IMR-90 (cell line): ENCODE results near the gene SLC44A1. TPM values are rescaled to one million over a fixed set of nuclear protein-coding genes. Genes with fewer than 3 reads are reported as not detected.
A peak's percentile ranks its signal among the peaks of the same experiment; 100 is the strongest.

Experiments
- ATAC-seq: fragments of 200-7000 bp; cut with Tn5 transposase; 2 replicates; pipeline ENCODE4 v1.9.1; 2020; ENCODE audit warnings: low read depth, mild to moderate bottlenecking, moderate library complexity
- BruUV-seq: library from RNA; stranded (reverse); fragments of 400-500 nt; replicated peaks from 2 replicates; lab custom pipeline; 2021; lab: Mats Ljungman, UMichigan
- CTCF ChIA-PET: fragments of 300-600 bp; formaldehyde crosslinking; extraction: SDS; loops from one replicate; lab custom pipeline; 2021; ENCODE audit warnings: antibody characterized with exemption; lab: Yijun Ruan, JAX
- POLR2A ChIA-PET: fragments of 300-600 bp; sonication (Branson Sonifier 250); formaldehyde crosslinking; loops from one replicate; lab custom pipeline; 2022; ENCODE audit warnings: antibody characterized with exemption; ENCODE audit not compliant: unreplicated experiment; lab: Charles Lee
- DNase-seq: peaks from one replicate; pipeline ENCODE4 v3.0.0; 2013
- H2AFZ ChIP-seq: replicated peaks from 2 replicates; pipeline ENCODE3; 2013; ENCODE audit warnings: low read length, mild to moderate bottlenecking; ENCODE audit not compliant: poor library complexity
- H2AK5ac ChIP-seq: 2 replicates; pipeline ENCODE4 v1.6.1; 2013; ENCODE audit warnings: low read depth, low read length, inconsistent platforms
- H2AK9ac ChIP-seq: replicated peaks from 2 replicates; pipeline ENCODE3; 2013; ENCODE audit warnings: mild to moderate bottlenecking, low read depth, low read length, moderate library complexity; ENCODE audit not compliant: poor library complexity
- H2BK120ac ChIP-seq: 2 replicates; pipeline ENCODE4 v1.6.1; 2013; ENCODE audit warnings: low read depth, low read length, inconsistent platforms
- H2BK15ac ChIP-seq: 3 replicates; pipeline ENCODE4 v1.6.1; 2013; ENCODE audit warnings: low read depth, low read length, inconsistent platforms
- H2BK20ac ChIP-seq: 2 replicates; pipeline ENCODE4 v1.6.1; 2013; ENCODE audit warnings: low read depth, mild to moderate bottlenecking, inconsistent platforms, low read length, moderate library complexity
- H2BK5ac ChIP-seq: 2 replicates; pipeline ENCODE4 v1.6.1; 2013; ENCODE audit warnings: mild to moderate bottlenecking, low read depth, low read length, inconsistent platforms; ENCODE audit not compliant: poor library complexity, severe bottlenecking
- H3K14ac ChIP-seq: replicated peaks from 2 replicates; pipeline ENCODE4 v1.6.1; 2013; ENCODE audit warnings: low read depth, low read length, inconsistent platforms
- H3K18ac ChIP-seq: 2 replicates; pipeline ENCODE4 v1.6.1; 2013; ENCODE audit warnings: low read depth, low read length, control low read depth
- H3K23ac ChIP-seq: 2 replicates; pipeline ENCODE4 v1.6.1; 2013; ENCODE audit warnings: low read depth, low read length, inconsistent platforms
- H3K27ac ChIP-seq: 2 replicates; pipeline ENCODE4 v1.5.1; 2013; ENCODE audit warnings: mild to moderate bottlenecking, control low read depth, low read length; ENCODE audit not compliant: insufficient read depth
- H3K27me3 ChIP-seq: 2 replicates; pipeline ENCODE4 v1.6.1; 2013; ENCODE audit warnings: low read length; ENCODE audit not compliant: control insufficient read depth, insufficient read depth
- H3K36me3 ChIP-seq: 2 replicates; pipeline ENCODE4 v1.6.1; 2013; ENCODE audit warnings: low read length, mixed read lengths; ENCODE audit not compliant: control insufficient read depth, insufficient read depth
- H3K4ac ChIP-seq: 2 replicates; pipeline ENCODE4 v1.6.1; 2013; ENCODE audit warnings: low read depth, low read length, inconsistent platforms
- H3K4me1 ChIP-seq: 2 replicates; pipeline ENCODE4 v1.6.1; 2013; ENCODE audit warnings: low read length, mixed read lengths; ENCODE audit not compliant: control insufficient read depth, insufficient read depth
- H3K4me2 ChIP-seq: 2 replicates; pipeline ENCODE4 v1.6.1; 2013; ENCODE audit warnings: low read depth, mild to moderate bottlenecking, control low read depth, low read length, moderate library complexity
- H3K4me3 ChIP-seq: 2 replicates; pipeline ENCODE4 v1.5.1; 2013; ENCODE audit warnings: low read depth, mild to moderate bottlenecking, control low read depth, low read length, moderate library complexity; ENCODE audit not compliant: insufficient read depth
- H3K56ac ChIP-seq: 2 replicates; pipeline ENCODE4 v1.6.1; 2013; ENCODE audit warnings: low read length, inconsistent platforms; ENCODE audit not compliant: insufficient read depth; ENCODE audit errors: extremely low read depth
- H3K79me1 ChIP-seq, 2 experiments: 2 replicates each; pipeline ENCODE4 v1.6.1; 2013; ENCODE audit warnings: low read length in 2 of 2, inconsistent platforms in 1 of 2, low read depth in 1 of 2
- H3K9ac ChIP-seq: 2 replicates; pipeline ENCODE4 v1.6.1; 2013; ENCODE audit warnings: low read depth, low read length, control low read depth
- H3K9me1 ChIP-seq: 2 replicates; pipeline ENCODE4 v1.6.1; 2013; ENCODE audit warnings: low read length, inconsistent platforms; ENCODE audit not compliant: insufficient read depth
- H3K9me3 ChIP-seq: 2 replicates; pipeline ENCODE4 v1.6.1; 2013; ENCODE audit warnings: low read length; ENCODE audit not compliant: control insufficient read depth, insufficient read depth
- H4K20me1 ChIP-seq: 2 replicates; pipeline ENCODE4 v1.6.1; 2013; ENCODE audit warnings: low read length, inconsistent platforms; ENCODE audit not compliant: insufficient read depth
- H4K5ac ChIP-seq: 2 replicates; pipeline ENCODE4 v1.6.1; 2013; ENCODE audit warnings: mild to moderate bottlenecking, low read depth, low read length, control low read depth
- H4K8ac ChIP-seq, 2 experiments: 2 replicates each; pipeline ENCODE4 v1.6.1; 2013; ENCODE audit warnings: low read depth in 2 of 2, low read length in 2 of 2, control low read depth in 1 of 2, inconsistent platforms in 1 of 2
- H4K91ac ChIP-seq: 2 replicates; pipeline ENCODE4 v1.6.1; 2013; ENCODE audit warnings: low read depth, low read length, inconsistent platforms; ENCODE audit not compliant: insufficient read depth
- BHLHE40 ChIP-seq: fragments of 150-350 bp; IDR thresholded peaks from 2 replicates; pipeline ENCODE4 v1.6.1; 2016; ENCODE audit warnings: mild to moderate bottlenecking, low read depth, low read length
- CEBPB ChIP-seq: IDR thresholded peaks from 2 replicates; pipeline ENCODE4 v1.6.1; 2012; ENCODE audit warnings: low read depth, low read length, improper control_type of control experiment
- CHD1 ChIP-seq: IDR thresholded peaks from 2 replicates; pipeline ENCODE4 v1.6.1; 2012; ENCODE audit warnings: low read depth, low read length, improper control_type of control experiment
- FOS ChIP-seq: fragments of 150-350 bp; IDR thresholded peaks from 2 replicates; pipeline ENCODE4 v1.6.1; 2016; ENCODE audit warnings: low read depth, low read length
- MAFK ChIP-seq: IDR thresholded peaks from 2 replicates; pipeline ENCODE4 v1.6.1; 2012; ENCODE audit warnings: low read depth, low read length, improper control_type of control experiment
- MAZ ChIP-seq: IDR thresholded peaks from 2 replicates; pipeline ENCODE4 v1.6.1; 2012; ENCODE audit warnings: low read depth, mild to moderate bottlenecking, low read length, improper control_type of control experiment, moderate library complexity, borderline replicate concordance
- MXI1 ChIP-seq: IDR thresholded peaks from 2 replicates; pipeline ENCODE4 v1.6.1; 2012; ENCODE audit warnings: low read depth, mild to moderate bottlenecking, low read length, moderate library complexity, borderline replicate concordance
- NFE2L2 ChIP-seq: fragments of 150-350 bp; IDR thresholded peaks from 2 replicates; pipeline ENCODE4 v1.6.1; 2016; ENCODE audit warnings: low read depth, mild to moderate bottlenecking, low read length
- POLR2A ChIP-seq: IDR thresholded peaks from 2 replicates; pipeline ENCODE4 v1.6.1; 2012; ENCODE audit warnings: mild to moderate bottlenecking, low read depth, low read length
- RAD21 ChIP-seq: IDR thresholded peaks from 2 replicates; pipeline ENCODE4 v1.6.1; 2012; ENCODE audit warnings: low read length, improper control_type of control experiment
- RCOR1 ChIP-seq: IDR thresholded peaks from 2 replicates; pipeline ENCODE4 v1.6.1; 2012; ENCODE audit warnings: mild to moderate bottlenecking, low read length, improper control_type of control experiment; ENCODE audit not compliant: insufficient replicate concordance
- RFX5 ChIP-seq: IDR thresholded peaks from 2 replicates; pipeline ENCODE4 v1.8.0; 2012; ENCODE audit warnings: low read depth, mild to moderate bottlenecking, low read length, moderate library complexity
- SMC3 ChIP-seq: fragments of 150-350 bp; IDR thresholded peaks from 2 replicates; pipeline ENCODE4 v1.6.1; 2016; ENCODE audit warnings: low read depth, mild to moderate bottlenecking, antibody characterized with exemption, low read length, moderate library complexity
- USF2 ChIP-seq: fragments of 150-350 bp; IDR thresholded peaks from 2 replicates; pipeline ENCODE4 v1.6.1; 2017; ENCODE audit warnings: mild to moderate bottlenecking, antibody characterized with exemption, low read length, low read depth
- WGBS, 2 experiments: methylation state at CpG; one replicate each; pipeline versions ENCODE4 v1.1.5 to v1.1.7; 2013; ENCODE audit warnings: missing lambda C conversion rate in 2 of 2; ENCODE audit not compliant: insufficient read length in 1 of 2; ENCODE audit errors: extremely low coverage in 2 of 2; 5-methylcytosine and 5-hydroxymethylcytosine counted together
- dilution Hi-C: fragments of 300-500 bp; cut with HindIII; formaldehyde crosslinking; loops from one replicate; pipeline ENCODE4 v1.14.3; 2018; ENCODE audit warnings: low sequenced_read_pairs; ENCODE audit not compliant: unreplicated experiment
- in situ Hi-C: fragments of 300-500 bp; cut with MboI; formaldehyde crosslinking; loops from 3 replicates; pipeline ENCODE4 v1.14.3; 2019; ENCODE audit warnings: low sequenced_read_pairs, inconsistent platforms, mixed read lengths
- intact Hi-C: fragments of 100-400 bp; cut with micrococcal nuclease; formaldehyde crosslinking; loops from 2 replicates; pipeline ENCODE4 v1.10.0; 2022
- polyA plus RNA-seq, 3 experiments: library from polyadenylated mRNA; depleted of rRNA; stranded (reverse); fragments of >200 nt; gene quantifications; 2 replicates each; pipeline ENCODE4 v1.2.3, GENCODE V29; 2012; ENCODE audit warnings: low replicate concordance in 1 of 3
- total RNA-seq: library from RNA; depleted of rRNA; stranded (reverse); fragments of >200 nt; gene quantifications from 2 replicates; pipeline ENCODE4 v1.2.3, GENCODE V29; 2012
- TF ChIP-seq, protein P1 (sequence below): fragments of 150-350 bp; IDR thresholded peaks from 2 replicates; pipeline ENCODE4 v1.6.1; 2016; ENCODE audit warnings: low read depth, mild to moderate bottlenecking, low read length, moderate library complexity, borderline replicate concordance
- TF ChIP-seq, protein P2 (sequence below): conservative IDR thresholded peaks from 2 replicates; pipeline ENCODE4 v1.5.1; 2012; ENCODE audit warnings: mild to moderate bottlenecking, low read depth, low read length, improper control_type of control experiment

Gene SLC44A1
- total and polyA plus RNA-seq, 2 of the 4 experiments (the other 2 are of a cell fraction), result 5.2 to 21.7 TPM

GRCh38 chr9:105295986-105296385, 51.5 kb downstream of the SLC44A1 start:
- DNase-seq (no peak), ATAC-seq (no peak)
- Histone ChIP-seq H3K56ac (no peak overlapping the region), H3K4me1 (peaks cover 22% of the 10 kb centered on the region), H3K14ac (peak overlapping the region; percentile 4), H3K27ac (peak overlapping the region; percentile 29; the same call in 1 of the 2 replicates), H4K8ac (peak overlapping the region in 1 of 2 experiments; percentile 31; a peak in 2 of 4 replicates), H3K23ac (no peak overlapping the region; the same call in 1 of the 2 replicates), H3K18ac (peak overlapping the region; percentile 91), H3K4me2 (peak overlapping the region; percentile 61; the same call in 1 of the 2 replicates), H2BK120ac (peak overlapping the region; percentile 69; the same call in 1 of the 2 replicates), H4K5ac (peak overlapping the region; percentile 77), H2AFZ (no peak overlapping the region), H3K4me3 (no peak overlapping the region), H2BK5ac (peak overlapping the region; percentile 96), H2BK20ac (peak overlapping the region; percentile 81; the same call in 1 of the 2 replicates), H3K4ac (peak overlapping the region; percentile 74; the same call in 1 of the 2 replicates), H2AK9ac (no peak overlapping the region), H3K79me1 (peaks cover 12 to 21% of the 10 kb centered on the region in 2 experiments), H4K20me1 (no peaks in the 10 kb centered on the region), H3K9ac (no peak overlapping the region), H3K36me3 (no peaks in the 10 kb centered on the region), H2BK15ac (peak overlapping the region; percentile 79; the same call in 1 of the 3 replicates), H3K9me1 (peaks cover 6% of the 10 kb centered on the region; the same call in 1 of the 2 replicates), H3K9me3 (no peaks in the 10 kb centered on the region), H3K27me3 (no peaks in the 10 kb centered on the region), H2AK5ac (peak overlapping the region; percentile 78), H4K91ac (peak overlapping the region; percentile 33; the same call in 1 of the 2 replicates)
- ChIA-PET POLR2A (no interaction called here), CTCF (no interaction called here)
- intact Hi-C loops, result loop anchor here (5.0 kb wide), 1 partner anchor 36 kb away; no protein-coding TSS in a partner anchor
- TF ChIP-seq MAFK (no peak), CHD1 (no peak), POLR2A (no peak), RCOR1 (no peak), SMC3 (no peak), RAD21 (no peak), MAZ (no peak), NFE2L2 (no peak), BHLHE40 (no peak), MXI1 (no peak), USF2 (no peak), FOS (no peak), RFX5 (no peak), CEBPB (no peak)
- TF ChIP-seq, protein P1, sequence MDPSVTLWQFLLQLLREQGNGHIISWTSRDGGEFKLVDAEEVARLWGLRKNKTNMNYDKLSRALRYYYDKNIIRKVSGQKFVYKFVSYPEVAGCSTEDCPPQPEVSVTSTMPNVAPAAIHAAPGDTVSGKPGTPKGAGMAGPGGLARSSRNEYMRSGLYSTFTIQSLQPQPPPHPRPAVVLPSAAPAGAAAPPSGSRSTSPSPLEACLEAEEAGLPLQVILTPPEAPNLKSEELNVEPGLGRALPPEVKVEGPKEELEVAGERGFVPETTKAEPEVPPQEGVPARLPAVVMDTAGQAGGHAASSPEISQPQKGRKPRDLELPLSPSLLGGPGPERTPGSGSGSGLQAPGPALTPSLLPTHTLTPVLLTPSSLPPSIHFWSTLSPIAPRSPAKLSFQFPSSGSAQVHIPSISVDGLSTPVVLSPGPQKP, result no peak
- TF ChIP-seq, protein P2, sequence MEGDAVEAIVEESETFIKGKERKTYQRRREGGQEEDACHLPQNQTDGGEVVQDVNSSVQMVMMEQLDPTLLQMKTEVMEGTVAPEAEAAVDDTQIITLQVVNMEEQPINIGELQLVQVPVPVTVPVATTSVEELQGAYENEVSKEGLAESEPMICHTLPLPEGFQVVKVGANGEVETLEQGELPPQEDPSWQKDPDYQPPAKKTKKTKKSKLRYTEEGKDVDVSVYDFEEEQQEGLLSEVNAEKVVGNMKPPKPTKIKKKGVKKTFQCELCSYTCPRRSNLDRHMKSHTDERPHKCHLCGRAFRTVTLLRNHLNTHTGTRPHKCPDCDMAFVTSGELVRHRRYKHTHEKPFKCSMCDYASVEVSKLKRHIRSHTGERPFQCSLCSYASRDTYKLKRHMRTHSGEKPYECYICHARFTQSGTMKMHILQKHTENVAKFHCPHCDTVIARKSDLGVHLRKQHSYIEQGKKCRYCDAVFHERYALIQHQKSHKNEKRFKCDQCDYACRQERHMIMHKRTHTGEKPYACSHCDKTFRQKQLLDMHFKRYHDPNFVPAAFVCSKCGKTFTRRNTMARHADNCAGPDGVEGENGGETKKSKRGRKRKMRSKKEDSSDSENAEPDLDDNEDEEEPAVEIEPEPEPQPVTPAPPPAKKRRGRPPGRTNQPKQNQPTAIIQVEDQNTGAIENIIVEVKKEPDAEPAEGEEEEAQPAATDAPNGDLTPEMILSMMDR, result no peak
- dilution Hi-C loops, result no loop called here
- BruUV-seq, result no TSS peak
- no CpG with 5 or more reads among the region's 4 CpGs for WGBS, 2 experiments
- in situ Hi-C loops, result no loop called here
